ENCODE measurements around the gene RPS19BP1.
A peak's percentile ranks its signal among the peaks of the same experiment; 100 is the strongest.

Gene RPS19BP1, protein sequence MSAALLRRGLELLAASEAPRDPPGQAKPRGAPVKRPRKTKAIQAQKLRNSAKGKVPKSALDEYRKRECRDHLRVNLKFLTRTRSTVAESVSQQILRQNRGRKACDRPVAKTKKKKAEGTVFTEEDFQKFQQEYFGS

DNA sequence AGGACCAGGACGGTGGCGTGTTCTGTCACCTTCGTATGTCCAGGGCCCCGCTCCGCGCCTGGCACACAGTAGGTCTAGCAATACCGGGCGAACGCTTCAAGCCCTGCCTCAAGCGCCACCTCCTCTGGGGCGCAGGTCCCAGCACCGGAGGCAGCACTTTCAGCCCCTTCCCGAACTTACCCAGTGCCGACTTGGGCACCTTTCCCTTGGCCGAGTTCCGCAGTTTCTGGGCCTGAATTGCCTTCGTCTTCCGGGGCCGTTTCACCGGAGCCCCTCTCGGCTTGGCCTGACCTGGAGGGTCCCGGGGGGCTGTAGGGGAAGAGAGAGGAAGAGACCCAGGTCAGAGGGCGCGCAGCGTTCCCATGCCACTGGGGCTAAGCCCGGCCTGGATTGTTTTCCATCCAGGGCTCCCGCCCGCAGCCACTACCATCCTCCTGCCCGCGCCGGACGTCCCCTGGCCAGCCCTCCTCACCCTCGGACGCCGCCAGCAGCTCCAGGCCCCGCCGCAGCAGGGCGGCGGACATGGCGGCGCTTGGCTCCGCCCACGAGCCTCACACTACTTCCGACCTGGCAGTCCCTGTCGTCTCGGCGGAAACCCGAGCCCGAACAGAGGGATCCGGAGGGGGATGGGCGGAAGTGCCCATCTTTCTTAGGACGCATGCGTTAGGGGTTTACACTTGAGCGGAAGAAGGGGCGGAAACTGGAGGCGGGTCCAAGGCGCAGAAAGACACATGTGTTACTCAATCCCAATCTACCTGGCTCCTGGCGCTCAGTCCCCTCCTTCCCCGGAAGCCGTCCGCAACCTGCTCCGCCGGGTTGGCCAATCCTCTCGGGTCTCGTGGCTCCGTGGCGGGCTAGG, at the start of gene RPS19BP1:
Gene RPS19BP1, minus strand, starts transcription at position 534 of the 859 bp plus-strand sequence. Its CDS starts 10 bp downstream, at position 524.
- DNase-seq, result peak; percentile 100

DNA sequence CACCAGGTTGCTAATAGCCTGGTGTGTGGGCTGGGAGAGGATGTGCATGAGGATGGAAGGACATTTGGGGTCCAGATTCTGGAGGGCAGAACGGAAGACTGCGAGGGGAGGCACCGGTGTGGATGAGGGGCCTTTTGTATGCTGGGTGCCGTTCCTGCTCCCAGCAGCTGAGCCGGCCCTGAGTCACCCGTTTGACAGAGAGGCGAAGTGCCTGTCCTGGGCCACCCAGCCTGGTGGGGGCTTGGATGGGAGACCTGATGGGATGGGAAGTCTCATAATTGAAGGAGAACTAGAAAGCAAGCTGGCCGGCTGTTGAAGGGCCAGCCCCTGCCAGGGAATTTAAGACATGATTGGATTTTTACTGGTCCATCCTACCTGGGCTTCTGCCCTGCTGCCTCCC, 48.8 kb upstream of the RPS19BP1 start:
- DNase-seq, result no peak

DNA sequence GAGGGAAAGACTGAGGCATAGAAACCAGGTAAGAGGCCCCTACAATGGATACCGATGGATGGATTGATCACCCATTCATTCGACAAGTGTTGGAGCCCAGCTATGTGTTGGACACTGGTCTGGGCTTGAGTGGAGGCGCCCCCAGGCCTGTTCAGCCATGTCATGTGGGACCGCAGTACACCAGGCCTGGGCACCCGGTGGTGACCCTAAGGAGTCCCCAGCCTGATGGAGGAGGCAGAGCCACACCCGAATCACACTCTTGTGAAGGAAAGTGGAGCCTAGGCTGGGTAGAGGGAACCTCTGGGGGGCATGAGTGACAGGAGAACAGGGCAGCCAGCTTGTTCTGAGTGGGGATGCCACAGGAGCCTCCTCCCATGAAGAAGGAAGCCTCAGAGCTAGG, 48.2 kb upstream of the RPS19BP1 start:
- no peak for DNase-seq

DNA sequence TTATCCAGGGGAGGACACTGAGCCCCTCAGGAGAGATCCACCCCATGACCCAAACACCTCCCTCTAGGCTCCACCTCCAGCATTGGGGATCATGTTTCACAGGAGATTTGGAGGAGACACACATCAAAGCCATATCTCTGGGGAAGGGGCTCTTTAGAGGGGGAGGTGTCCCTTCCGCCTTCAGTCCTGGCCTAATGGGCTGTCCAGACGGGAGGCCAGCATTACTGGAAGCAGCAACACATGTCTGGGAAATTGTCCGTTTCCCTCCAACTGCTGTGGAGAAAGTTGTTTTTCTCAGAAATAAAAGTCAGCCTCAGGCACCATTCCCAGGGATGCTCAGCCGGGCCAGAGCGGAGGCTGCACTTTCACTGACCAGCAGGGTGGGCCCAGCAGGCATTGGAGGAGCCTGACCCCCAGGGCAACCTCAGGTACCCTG, 47.5 kb upstream of the RPS19BP1 start:
- DNase-seq, result no peak

DNA sequence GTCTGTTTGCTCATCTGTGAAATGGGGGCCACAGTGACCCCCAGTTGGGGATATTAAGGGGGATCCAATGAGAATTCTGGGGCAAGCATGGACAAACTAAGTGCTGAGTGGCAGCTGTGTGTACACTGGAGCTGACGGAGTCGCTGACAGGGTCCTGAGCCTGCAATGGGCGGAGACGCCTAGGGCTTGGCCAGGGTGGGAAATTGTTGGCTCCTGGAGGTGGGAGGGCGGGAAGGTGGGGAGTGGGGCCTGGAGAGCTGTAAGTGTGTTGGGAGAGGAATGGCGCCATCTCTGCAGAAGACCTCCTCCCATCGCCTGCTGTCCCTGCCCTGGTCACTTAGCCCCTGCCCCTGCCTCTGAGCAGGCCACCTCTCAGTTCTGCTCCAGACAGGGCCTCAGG, 45.4 kb upstream of the RPS19BP1 start:
- DNase-seq, result no peak

DNA sequence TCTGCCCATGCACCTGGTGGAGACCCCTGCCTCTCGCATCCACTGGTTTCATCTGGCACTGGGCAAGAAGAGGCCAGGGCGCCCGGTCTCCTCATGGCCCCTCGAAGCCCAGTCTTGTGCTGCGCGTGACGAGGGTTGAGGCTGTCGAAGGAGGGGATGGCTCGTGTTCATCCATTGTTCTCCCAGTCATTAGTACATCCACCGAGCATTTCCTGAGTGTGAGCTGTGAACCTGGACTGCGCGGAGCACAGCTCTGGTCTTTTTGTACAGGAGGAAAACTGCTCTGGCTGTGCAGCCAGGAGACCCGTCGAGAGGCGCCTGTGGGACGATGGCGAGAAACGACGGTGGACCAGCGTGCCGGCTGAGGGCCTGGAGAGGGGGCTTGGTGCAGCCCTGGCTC, 44.8 kb upstream of the RPS19BP1 start:
- DNase-seq, result no peak

DNA sequence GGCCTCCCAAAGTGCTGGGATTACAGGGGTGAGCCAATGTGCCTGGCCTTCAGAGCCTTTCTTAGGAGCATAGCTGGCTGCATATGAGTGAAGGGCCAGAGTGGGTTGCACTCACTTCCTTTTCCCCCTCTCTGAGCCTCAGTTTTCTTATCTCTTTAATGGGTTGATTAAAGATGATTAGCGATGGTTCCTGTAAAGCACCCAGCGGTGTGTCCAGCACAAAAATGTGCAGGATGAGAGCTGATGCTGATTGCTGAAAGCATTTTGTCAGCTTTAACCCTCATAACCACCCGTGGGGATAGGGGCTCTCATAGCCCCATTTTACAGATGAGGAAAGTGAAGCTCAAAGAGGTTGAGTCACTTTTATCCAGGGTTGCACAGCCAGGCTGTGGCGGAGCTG, 43.5 kb upstream of the RPS19BP1 start:
- no peak for DNase-seq

DNA sequence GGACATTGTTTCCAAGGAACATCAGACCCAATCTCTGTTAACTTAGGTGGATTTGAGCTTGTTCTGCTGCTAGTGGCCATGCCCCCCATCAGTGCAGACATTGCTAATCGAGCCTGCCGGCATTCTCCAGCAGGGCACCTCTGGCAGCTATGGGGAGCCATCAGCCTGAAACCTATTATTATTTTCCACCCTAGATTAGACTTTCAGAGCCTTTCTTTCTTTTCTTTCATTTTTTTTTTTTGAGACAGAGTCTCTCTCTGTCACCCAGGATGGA, 42.9 kb upstream of the RPS19BP1 start:
- DNase-seq, result no peak

DNA sequence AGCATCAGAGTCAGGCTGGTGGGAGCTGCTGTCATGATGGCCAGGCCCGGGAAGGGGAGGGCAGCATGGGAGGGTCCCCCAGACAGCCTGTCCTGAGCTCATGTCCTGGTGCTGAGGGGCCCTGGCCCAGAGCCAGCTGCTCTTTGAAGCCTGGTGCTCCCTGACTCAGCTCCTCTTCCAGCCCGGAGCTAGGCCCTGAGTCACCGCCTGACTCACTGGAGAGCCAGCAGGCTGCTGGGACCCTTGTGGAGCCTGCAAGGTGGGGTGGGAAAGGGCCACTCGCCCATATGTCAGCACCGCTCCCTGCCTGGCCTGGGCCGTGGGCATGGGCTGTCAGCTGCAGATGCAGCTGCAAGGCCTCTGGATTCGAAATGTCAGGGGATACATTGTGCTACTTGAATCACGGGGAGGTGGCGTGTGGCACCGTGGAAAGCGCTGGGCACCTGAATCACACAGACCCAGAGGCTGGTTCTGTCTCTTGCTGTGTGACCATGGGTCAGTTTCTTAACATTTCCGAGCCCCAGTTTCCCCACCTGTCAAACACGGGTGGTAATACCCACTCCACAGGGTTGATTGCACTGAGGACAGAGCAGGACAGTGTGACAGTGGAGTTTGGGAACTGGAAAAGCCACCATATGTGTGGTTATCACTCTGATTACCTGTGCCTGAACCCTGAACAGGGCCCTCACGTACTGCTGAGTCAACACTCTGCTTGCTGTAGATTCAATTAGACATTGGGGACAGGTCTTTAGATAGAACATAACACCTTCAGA, 42.4 kb upstream of the RPS19BP1 start:
- DNase-seq, result no peak

DNA sequence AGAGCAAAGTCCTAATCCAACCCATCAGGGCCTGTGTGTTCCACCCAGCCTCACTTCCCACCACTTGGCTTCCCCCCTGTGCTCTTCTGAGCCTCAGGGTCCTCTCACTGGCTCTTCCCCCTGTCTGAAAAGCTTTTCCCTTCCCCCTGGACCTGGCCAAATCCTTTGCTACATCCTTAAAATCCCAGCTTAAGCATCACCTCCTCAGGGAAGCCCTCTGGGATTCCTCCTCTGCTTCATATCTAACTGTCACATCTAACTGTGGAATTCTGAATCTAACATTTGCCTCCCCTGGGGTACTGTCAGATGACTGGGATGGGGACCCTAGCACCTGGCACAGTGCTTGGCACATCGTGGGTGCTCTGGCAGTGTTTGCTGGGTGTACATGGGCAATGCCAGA, 39.0 kb upstream of the RPS19BP1 start:
- DNase-seq, result no peak

DNA sequence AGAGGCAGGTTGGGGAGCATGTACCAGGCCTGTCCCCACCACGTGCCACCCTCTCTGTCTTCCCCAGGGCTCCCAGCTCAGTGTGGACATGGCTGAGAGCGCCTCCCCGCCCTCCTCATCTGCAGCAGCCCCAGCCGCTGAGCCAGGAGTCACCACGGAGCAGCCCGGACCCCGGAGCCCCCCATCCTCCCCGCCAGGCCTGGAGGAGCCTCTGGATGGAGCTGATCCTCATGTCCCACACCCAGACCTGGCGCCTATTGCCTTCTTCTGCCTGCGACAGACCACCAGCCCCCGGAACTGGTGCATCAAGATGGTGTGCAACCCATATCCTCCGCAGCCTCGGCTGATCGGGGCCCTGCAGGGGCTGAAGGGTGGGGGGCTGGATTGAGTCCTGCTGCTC, 38.1 kb upstream of the RPS19BP1 start, which contains the start of gene CACNA1I:
Gene CACNA1I, plus strand, starts transcription at position 89 of the 400 bp plus-strand sequence. Its CDS starts 0 bp downstream, at position 89.
- DNase-seq, result no peak

DNA sequence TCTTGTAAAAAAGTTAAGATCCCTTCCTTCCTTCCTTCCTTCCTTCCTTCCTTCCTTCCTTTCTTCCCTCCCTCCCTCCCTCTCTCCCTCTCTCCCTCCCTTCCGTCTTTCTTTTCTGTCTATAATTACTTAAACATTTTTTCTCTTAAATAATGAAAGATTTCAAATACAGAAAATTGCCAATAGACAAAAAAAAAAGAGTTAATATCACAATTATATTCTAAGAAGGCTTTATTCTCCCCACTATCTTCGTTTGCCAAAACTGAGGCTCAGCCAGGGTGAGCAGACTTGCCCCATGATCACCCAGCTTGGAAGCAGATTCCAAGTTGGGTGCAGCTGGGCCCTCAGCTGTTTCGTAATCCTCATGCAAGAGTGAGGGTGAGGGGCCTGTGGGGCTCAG, 37.7 kb upstream of the RPS19BP1 start:
- DNase-seq, result no peak

DNA sequence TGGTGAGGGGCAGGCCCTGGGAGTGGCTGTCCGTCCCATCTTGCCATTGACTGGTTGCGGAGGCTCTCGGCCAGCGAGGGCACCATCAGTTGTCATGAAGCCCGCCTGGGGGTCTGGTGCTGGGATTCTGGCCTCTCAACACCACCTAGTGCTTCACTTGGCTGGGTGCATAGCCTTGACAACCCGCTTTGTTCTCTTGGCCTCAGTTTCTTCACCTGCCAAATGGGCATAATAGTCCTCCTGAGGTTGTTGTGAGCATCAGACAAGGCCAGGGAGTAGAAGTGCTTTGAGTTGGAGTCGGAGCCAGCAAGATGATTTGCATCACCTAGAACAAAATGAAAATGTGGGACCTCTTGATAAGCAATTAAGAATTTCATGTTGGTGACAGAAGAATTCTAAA, 36.5 kb upstream of the RPS19BP1 start:
- DNase-seq, result no peak

DNA sequence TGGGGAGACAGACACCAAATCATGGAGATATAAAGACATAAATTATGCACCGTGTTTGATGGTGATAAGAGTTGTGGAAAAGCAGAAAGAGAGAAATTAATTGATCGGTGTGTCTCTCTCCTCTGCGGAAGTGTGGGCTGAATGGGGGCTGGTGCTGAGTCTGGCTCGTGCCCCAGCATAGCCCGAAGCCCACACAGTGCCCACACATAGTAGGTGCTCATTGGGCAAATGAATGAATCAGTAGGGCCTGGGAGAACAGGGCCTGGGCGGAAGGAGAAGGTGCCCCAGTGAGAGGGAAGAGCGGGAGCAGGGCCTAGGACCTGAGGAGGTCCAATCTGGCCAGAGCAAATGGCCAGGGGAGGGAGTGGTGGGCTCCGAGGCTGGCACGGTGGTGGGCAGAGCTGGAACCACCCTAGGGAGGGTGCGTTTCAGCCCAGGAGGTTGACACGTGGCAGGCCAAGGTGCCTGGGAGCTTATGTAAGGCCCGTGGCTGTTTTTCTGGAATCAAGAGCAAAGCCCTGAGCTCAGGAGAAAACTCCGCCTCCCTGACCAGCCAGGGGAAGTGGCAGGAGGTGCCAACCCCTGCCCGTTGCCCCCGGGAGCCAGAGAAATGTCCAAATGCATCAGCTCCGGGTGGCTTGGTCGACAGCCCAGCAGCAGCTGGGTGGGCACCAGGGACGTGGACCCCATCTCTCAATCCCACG, 35.9 kb upstream of the RPS19BP1 start:
- no peak for DNase-seq

DNA sequence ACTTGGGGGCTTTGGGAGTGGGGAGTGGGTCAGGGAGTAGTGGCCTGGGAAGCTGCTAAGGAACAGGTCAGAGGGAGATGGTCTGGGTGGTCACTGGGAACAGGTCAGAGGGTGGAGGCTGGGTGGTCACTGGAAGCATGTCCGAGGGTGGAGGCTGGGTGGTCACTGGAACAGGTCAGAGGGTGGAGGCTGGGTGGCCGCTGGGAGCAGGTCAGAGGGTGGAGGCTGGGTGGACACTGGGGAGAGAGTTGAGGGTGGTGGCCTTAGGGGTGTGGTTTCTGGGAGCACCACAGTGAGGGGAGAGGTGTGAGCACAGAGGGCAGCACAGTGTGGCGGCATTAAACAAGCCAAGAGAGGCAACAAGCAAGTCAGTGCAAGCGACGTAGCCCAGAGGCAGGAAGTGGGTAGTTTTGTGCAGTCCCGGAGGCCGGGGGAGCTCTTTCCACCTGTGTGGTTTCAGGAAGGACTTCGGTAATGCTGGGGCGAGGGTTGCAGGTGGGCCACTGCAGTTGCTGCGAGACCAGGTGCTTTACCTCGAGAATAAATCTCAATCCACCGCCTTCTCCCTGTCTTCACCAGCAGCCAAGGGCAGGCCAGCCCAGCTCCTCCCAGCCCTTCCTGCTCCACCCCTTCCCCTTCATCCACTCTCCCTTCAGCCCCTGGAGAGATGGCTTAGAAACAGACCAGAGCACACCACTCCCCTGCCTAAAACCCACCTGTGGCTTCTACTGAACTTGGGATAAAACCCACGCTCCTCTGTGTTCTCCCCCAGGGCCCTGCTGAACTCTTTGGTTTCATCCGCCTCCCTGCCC, 34.8 kb upstream of the RPS19BP1 start:
- DNase-seq, result peak; percentile 19

DNA sequence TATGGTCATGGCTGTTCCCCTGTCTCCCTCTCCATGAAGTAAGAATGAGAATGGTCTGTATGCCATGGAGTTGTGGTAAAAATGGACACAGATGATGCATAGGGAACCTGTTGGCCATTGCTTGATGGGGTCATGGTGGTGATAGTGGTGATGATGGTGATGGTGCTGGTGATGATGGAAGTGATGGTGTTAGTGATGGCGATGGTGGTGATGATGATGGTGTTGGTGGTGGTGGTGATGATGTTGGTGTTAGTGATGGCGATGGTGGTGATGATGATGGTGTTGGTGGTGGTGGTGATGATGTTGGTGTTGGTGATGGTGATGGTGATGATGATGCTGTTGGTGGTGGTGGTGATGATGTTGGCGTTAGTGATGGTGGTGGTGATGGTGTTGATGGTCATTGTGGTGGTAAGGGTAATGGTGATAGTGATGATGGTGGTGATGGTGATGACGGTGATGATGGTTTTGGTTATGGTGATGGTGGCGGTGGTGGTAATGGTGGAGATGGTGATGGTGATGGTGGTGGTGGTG, 32.9 kb upstream of the RPS19BP1 start:
- no peak for DNase-seq

DNA sequence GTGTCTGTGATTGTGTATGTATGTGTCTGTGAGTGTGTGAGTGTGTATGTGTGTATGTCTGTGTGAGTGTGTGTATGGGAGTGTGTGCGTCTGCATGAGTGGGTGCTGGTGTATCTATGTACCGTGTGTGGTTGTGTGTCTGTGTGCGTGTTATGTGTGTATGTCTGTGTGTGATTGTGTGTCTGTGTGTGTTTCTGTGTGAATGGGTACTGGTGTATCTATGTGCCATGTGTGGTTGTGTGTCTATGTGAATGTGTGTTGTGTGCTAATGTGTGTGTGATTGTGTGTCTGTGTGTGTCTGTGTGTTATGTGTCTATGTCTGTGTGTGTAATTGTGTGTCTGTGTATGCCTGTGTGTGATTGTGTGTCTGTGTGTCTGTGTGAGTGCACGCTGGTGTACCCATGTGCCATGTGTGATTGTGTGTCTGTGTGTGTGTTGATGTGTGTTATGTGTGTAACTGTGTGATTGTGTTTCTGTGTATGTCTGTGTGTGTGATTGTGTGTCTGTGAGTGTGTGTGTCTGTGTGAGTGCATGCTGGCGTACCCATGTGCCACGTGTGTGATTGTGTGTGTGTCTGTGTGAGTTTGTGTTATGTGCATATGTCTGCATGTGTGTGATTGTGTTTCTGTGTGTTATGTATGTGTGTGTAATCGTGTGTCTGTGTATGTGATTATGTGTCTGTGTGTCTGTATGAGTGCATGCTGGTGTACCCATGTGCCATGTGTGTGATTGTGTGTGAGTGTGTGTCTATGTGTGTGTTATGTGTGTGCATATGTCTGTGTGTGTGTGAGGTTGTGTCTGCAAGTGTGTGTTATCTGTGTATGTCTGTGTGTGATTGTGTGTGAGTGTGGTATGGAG, 31.3 kb upstream of the RPS19BP1 start:
- DNase-seq, result no peak

DNA sequence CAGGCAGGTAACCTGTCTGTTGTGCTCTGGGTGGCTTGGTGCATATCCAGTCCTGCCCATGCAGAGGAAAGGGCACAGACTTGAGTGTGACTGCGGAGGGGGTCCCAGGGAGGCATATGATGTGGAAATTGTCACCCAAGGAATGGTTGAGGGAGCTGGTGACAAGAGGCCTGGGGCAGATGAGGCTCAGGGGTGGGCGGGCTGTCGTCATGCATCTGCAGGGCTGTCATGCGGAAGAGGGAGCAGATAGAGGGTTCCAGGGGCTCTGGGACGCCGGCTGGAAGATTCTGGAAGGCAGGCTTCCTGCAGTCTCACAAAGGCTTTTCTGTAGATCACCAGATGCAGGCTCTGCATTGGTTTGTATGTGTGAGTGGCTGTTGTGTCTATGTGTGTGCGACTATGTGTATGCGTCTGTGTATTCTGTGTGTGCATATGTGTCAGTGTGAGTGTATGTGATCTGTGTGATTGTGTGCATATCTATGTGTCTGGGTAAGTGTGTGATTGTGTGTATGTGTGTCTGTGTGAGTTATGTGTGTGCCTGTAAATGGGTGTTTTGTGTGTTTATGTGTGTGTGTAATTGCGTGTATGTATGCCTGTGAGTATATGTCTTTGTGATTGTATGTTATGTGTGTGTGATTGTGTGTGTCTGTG, 30.4 kb upstream of the RPS19BP1 start:
- no peak for DNase-seq

DNA sequence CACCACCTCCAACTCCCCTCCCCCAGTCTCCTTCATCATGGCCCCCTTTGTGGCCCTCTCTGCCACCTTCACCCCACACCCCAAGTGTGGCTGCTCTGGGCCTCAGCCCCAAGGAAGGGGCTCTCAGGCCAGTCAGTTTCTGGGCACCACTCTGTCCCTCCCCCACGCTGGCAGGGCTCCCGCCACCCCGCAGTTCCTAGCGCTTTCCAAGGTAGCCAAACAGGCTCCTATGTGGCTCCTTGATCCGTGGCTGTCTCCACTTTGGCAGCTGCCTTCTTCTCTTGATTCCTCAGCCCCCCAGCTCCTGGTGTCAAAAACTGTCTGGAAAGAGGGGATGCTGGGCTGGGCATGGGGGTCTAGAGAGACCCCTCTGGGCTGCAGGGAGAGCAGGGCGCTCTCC, 27.6 kb upstream of the RPS19BP1 start:
- DNase-seq, result no peak

DNA sequence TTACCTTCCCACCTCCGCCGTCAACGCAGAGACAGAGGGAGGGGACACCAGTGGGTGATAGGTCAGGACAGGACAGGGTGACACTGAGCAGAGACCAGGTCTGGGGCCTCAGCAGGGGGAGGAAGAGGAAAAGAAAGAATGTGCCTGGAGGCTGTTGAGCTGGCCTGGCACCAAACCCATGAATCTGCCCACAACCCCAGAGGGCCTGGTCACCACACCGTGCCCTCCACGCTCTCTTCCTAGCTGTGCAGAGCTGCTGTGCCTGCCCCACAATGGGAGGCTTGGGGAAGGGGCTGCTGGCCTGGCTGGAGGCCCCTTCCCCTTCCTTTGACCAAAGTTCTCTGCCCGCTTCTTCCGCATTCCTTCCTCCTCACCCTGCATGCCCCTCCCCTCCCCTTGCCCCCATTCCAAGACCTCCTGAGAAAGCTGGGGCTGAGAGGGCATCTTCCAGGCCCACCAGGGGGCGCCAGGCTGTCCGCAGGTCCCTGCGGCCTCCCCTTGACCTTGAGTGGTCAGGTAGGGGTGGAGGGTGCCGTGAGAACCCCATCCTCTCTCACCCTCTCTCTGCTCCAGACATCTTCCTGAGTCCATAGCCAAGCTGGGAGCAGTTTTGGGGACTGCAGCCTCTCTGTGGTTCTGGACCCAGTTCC, 27.0 kb upstream of the RPS19BP1 start:
- no peak for DNase-seq

Measured in activated CD4-positive, alpha-beta T cell treated with anti-CD3 and anti-CD28 coated beads, Interleukin-10, Interleukin-2, amounts not matched to agents 100 ng/mL and 50 ng/mL, durations not matched to agents 16 hours and 8 hours (primary cell).